Measurements from ENCODE around the gene KRT2.

The KRT2 gene

DNA sequence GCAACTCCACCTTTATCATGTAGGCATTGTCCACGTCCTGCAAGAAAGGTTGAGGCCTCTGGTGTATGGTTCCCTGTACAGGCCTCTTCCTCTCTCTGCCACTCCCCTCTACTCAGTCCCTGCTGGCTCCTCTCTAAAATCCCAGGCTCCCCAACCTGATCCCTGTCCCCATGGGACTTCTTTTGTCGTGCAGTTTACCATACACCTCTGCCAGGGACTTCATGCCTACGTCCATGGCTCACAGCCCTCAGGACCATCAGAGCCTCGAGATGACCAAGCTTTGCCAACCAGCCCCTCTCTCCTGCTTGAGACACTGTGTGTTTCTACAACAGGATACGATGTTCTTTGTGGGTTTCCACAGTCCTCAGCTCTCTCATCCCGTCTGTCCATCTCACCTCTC lies 2.9 kb downstream of the KRT2 start (continued):
- TF ChIP-seq, protein P1, sequence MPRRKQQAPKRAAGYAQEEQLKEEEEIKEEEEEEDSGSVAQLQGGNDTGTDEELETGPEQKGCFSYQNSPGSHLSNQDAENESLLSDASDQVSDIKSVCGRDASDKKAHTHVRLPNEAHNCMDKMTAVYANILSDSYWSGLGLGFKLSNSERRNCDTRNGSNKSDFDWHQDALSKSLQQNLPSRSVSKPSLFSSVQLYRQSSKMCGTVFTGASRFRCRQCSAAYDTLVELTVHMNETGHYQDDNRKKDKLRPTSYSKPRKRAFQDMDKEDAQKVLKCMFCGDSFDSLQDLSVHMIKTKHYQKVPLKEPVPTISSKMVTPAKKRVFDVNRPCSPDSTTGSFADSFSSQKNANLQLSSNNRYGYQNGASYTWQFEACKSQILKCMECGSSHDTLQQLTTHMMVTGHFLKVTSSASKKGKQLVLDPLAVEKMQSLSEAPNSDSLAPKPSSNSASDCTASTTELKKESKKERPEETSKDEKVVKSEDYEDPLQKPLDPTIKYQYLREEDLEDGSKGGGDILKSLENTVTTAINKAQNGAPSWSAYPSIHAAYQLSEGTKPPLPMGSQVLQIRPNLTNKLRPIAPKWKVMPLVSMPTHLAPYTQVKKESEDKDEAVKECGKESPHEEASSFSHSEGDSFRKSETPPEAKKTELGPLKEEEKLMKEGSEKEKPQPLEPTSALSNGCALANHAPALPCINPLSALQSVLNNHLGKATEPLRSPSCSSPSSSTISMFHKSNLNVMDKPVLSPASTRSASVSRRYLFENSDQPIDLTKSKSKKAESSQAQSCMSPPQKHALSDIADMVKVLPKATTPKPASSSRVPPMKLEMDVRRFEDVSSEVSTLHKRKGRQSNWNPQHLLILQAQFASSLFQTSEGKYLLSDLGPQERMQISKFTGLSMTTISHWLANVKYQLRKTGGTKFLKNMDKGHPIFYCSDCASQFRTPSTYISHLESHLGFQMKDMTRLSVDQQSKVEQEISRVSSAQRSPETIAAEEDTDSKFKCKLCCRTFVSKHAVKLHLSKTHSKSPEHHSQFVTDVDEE (CRISPR knock-in tag; IDR thresholded peaks at IDR 0.05): no peak
- TF ChIP-seq, protein P2, sequence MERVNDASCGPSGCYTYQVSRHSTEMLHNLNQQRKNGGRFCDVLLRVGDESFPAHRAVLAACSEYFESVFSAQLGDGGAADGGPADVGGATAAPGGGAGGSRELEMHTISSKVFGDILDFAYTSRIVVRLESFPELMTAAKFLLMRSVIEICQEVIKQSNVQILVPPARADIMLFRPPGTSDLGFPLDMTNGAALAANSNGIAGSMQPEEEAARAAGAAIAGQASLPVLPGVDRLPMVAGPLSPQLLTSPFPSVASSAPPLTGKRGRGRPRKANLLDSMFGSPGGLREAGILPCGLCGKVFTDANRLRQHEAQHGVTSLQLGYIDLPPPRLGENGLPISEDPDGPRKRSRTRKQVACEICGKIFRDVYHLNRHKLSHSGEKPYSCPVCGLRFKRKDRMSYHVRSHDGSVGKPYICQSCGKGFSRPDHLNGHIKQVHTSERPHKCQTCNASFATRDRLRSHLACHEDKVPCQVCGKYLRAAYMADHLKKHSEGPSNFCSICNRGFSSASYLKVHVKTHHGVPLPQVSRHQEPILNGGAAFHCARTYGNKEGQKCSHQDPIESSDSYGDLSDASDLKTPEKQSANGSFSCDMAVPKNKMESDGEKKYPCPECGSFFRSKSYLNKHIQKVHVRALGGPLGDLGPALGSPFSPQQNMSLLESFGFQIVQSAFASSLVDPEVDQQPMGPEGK (CRISPR knock-in tag; IDR thresholded peaks at IDR 0.05; ENCODE audit: borderline replicate concordance): no peak
- no peak for TF ChIP-seq ZNF8 (CRISPR knock-in tag; IDR thresholded peaks at IDR 0.05)

- TF ChIP-seq TOX (CRISPR knock-in tag; IDR thresholded peaks at IDR 0.05; ENCODE audit: borderline replicate concordance): no peak
- no peak for TF ChIP-seq CSDC2 (CRISPR knock-in tag; IDR thresholded peaks at IDR 0.05)
- no peak for TF ChIP-seq ZFP3 (CRISPR knock-in tag; IDR thresholded peaks at IDR 0.05)
- no peak for TF ChIP-seq ESRRG (CRISPR knock-in tag; IDR thresholded peaks at IDR 0.05)
- no peak for TF ChIP-seq ZNF70 (CRISPR knock-in tag; IDR thresholded peaks at IDR 0.05)
- no peak for TF ChIP-seq ISL1 (CRISPR knock-in tag; IDR thresholded peaks at IDR 0.05)
- TF ChIP-seq ZNF565 (CRISPR knock-in tag; conservative IDR thresholded peaks at IDR 0.05; ENCODE audit: low read depth): no peak
- TF ChIP-seq, protein P2 (CRISPR knock-in tag; IDR thresholded peaks at IDR 0.05; ENCODE audit: borderline replicate concordance): no peak
- TF ChIP-seq PPARA (CRISPR knock-in tag; IDR thresholded peaks at IDR 0.05; ENCODE audit: borderline replicate concordance): no peak
- no peak for TF ChIP-seq RARB (CRISPR knock-in tag; IDR thresholded peaks at IDR 0.05)
- TF ChIP-seq, protein P1 (CRISPR knock-in tag; IDR thresholded peaks at IDR 0.05): no peak
- TF ChIP-seq ZC3H10 (CRISPR knock-in tag; IDR thresholded peaks at IDR 0.05): no peak
- ATAC-seq: no peak
Observed at GRCh38 chr12:52648012-52648550, 3.9 kb downstream of the KRT2 start.

DNA sequence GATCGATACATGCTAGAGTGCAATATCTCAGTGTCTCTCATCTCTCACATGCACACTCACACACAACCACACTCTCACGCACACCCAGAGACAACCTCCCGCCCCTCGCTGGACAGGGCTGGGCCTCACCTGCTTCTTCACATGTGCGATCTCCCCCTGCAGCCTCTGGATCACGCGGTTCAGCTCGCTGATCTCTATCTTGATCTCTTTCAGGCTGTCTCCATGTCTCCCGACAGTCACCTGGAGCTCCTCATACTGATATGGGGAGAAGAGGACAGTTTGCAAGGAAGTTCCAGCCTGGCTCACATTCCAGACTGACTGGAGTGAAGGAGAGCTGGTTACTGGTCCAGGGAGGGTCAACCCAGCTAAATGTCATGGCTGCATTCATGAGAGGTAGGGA lies 4.4 kb downstream of the KRT2 start:
- ATAC-seq: no peak
- TF ChIP-seq, protein P1 (CRISPR knock-in tag; IDR thresholded peaks at IDR 0.05): no peak
- TF ChIP-seq ESRRG (CRISPR knock-in tag; IDR thresholded peaks at IDR 0.05) (no peak), ISL1 (CRISPR knock-in tag; IDR thresholded peaks at IDR 0.05) (no peak), BACH2 (CRISPR knock-in tag; IDR thresholded peaks at IDR 0.05; ENCODE audit: borderline replicate concordance) (no peak), SNAI2 (CRISPR knock-in tag; IDR thresholded peaks at IDR 0.05) (no peak), TOX (CRISPR knock-in tag; IDR thresholded peaks at IDR 0.05; ENCODE audit: borderline replicate concordance) (no peak)
- TF ChIP-seq, protein P2 (CRISPR knock-in tag; IDR thresholded peaks at IDR 0.05; ENCODE audit: borderline replicate concordance): no peak
